DLD1 (cell line): ENCODE results near the gene KLF8.

Experiments
- in situ Hi-C: cut with HindIII; loops from 2 replicates; pipeline ENCODE4 v1.10.0; 2017; ENCODE audit warnings: low sequenced_read_pairs

Gene KLF8

GRCh38 chrX:56308726-56309125 lies 76.6 kb downstream of the KLF8 start:
- in situ Hi-C loops = no loop called here

GRCh38 chrX:56309881-56310280 lies 77.7 kb downstream of the KLF8 start:
- in situ Hi-C loops = no loop called here

GRCh38 chrX:56310581-56310980 lies 78.4 kb downstream of the KLF8 start:
- in situ Hi-C loops = no loop called here

- in situ Hi-C loops = no loop called here
Measured at GRCh38 chrX:56313308-56313707, 81.2 kb downstream of the KLF8 start.

DNA sequence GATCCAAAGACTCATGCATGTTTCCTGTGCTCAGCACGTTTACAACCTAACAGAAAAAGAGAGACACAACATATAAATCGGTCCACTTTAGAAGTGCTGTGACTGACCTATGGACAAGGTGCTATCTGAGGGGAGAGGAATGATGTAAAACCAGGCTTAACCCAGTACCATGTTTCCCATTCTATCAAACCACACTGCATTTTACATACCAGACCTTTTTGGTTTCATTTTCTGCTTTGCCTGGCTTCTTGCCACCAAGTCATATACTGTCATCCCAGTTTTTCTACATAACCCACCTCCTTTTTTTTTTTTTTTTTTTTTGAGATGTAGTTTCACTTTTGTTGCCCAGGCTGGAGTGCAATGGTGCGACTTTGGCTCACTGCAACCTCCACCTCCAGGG lies 82.2 kb downstream of the KLF8 start:
- in situ Hi-C loops = no loop called here

DNA sequence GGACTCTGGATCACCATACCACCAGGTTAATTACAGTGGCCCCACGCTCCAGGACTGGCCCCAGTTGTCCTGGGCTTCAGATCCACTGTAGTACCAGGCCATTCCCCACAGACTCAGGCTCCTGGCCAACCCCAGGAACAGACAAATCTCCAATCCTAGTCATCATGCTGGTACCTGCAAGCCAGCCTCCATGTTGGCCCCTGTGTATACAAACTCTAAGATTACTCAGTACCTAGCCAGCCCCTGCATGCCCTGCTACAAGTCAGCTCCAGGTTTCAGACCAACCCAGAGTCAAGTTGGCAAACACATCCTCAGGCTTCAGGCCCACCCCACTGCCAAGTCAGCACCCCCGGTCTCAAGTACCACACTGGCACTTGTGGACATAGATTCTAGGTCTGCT lies 85.9 kb downstream of the KLF8 start:
- in situ Hi-C loops = no loop called here

DNA sequence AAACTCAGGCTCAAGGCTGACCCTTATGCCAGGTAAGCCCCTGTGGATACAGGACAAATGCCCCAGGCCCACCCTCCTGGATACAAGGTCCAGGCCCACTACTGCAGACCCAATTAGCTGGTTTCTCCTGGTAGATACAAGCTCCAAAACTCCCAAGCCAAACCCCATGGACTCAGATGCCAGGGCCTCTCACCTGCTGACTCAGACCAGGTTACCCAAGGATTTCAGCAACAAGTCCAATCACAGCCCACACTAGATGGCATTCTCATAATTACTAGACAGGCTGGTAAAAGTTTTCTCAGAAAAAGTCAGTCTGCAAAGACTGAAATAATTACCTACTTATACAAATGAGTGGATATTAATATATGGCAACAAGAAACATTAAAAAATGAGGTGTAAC lies 87.0 kb downstream of the KLF8 start:
- in situ Hi-C loops = no loop called here
